ENCODE results near the gene POLR2E. TPM values are rescaled to one million over a fixed set of nuclear protein-coding genes. Genes with fewer than 3 reads are reported as not detected.
A peak's percentile ranks its signal among the peaks of the same experiment; 100 is the strongest.

Gene POLR2E
- total and polyA plus RNA-seq, 2 of the 13 experiments (the other 11 are each of a cell fraction or from before 2014, with no cell fraction given), result 140 to 272 TPM

DNA sequence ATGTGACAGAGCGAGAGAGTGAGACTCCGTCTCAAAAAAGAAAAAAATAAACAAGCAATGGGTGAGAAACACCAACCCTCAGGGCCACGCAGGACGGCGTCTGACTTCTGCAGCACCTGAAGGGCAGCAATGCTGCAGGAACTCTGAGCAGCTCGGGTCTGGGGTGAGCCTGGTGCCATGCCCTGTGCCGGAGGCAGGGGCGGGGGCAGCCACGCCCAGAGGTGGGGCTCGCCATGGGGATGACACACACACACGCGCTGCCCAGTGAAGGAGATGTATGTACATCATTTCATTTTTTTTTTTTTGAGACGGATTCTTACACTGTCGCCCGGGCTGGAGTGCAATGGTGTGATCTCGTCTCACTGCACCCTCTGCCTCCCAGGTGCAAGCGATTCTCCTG lies 32.9 kb upstream of the POLR2E start:
- in situ Hi-C loops (cut with HindIII; ENCODE audit: extremely low pct_ligation_motif_present, low pct_unique_long_range_greater_than_20kb), result no loop called here
- no peak for DNase-seq (ENCODE audit: low spot score)
- no peak overlapping the region for H3K9ac ChIP-seq (ENCODE audit: insufficient read depth, low read depth, low read length)

DNA sequence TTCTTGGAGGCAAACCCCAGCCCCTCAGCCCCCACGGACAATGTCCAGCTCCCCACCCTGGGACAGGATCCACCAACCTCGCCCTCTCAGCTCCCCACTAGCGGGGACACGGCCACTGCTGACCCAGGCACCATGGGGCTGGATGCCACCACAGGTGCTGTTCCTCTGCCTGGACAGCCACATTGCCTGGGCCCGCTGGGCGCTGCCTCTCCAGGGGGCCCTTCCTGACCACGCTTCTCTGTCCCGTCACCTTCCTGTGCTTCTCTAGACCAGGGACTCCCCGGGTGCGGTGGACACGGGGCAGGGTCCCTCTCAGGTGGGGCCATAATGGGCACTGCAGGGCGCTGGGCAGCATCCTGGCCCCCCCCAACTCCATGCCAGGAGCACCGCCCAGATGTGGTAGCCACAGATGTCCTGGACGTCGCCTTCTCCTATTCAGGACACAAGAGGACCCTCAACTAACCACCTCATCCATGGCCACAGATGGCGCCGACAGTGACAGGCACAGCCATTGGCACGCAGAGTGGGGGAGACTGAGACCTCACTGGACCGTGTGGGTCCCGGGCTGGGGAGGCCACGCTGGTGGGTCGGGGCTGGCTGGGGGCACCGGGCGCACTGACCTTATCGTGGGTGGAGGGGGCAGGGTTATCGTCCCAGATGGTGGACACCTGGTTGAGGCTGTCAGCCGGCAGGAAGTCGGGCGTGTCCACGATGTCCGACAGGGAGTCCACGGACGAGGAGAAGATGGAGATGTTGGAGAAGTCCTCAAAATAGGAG lies 32.0 kb upstream of the POLR2E start:
- no peak overlapping the region for H3K4me3 ChIP-seq (replicated peaks in 1 of 3; ENCODE audit: insufficient read depth in 1 of 3, low read depth in 2 of 3, low read length in 3 of 3)
- peaks cover 7% of the 10 kb centered on the region; the same call in 1 of the 2 replicates for H3K4me1 ChIP-seq (ENCODE audit: insufficient read depth, low read length)
- no peaks in the 10 kb centered on the region for H3K9me3 ChIP-seq (ENCODE audit: low read length)
- H3K27me3 ChIP-seq (ENCODE audit: control insufficient read depth in 1 of 2, insufficient read depth in 2 of 2, low read length in 2 of 2), result no peaks in the 10 kb centered on the region
- no peak for DNase-seq (ENCODE audit: low spot score)
- H3K36me3 ChIP-seq (replicated peaks in 1 of 2; ENCODE audit: control insufficient read depth in 1 of 2, insufficient read depth in 2 of 2, low read length in 2 of 2), result peaks cover 12 to 29% of the 10 kb centered on the region in 2 experiments; a peak in 4 of 5 replicates
- no peak overlapping the region for H2AFZ ChIP-seq (ENCODE audit: low read length)
- H3K4me2 ChIP-seq (ENCODE audit: low read depth, low read length), result no peak overlapping the region
- in situ Hi-C loops (cut with HindIII; ENCODE audit: extremely low pct_ligation_motif_present, low pct_unique_long_range_greater_than_20kb), result no loop called here
- H4K20me1 ChIP-seq (ENCODE audit: insufficient read depth, low read length), result no peaks in the 10 kb centered on the region
- ChIA-PET POLR2A (no interaction called here), CTCF (ENCODE audit: low intra/inter-chr PET ratio, low total read pairs) (no interaction called here)
- no peaks in the 10 kb centered on the region for H3K79me2 ChIP-seq (ENCODE audit: insufficient read depth, low read length)
- 99% methylated on average over 27 of the region's 33 CpGs for WGBS (ENCODE audit: low lambda C conversion rate)
- FAIRE-seq, result no peak
- no peak overlapping the region for H3K27ac ChIP-seq (ENCODE audit: extremely low read length, insufficient read depth, low read length)
- no TSS peak for BruUV-seq (replicated peaks)
- TF ChIP-seq RBM22 (optimal IDR thresholded peaks at IDR 0.05; ENCODE audit: low read length) (peak; percentile 27), ZNF878 (CRISPR knock-in tag; IDR thresholded peaks at IDR 0.05) (no peak), MZF1 (CRISPR knock-in tag; IDR thresholded peaks at IDR 0.05; ENCODE audit: borderline replicate concordance) (no peak), ZSCAN12 (CRISPR knock-in tag; IDR thresholded peaks at IDR 0.05) (no peak), KAT2B (IDR thresholded peaks at IDR 0.05; ENCODE audit: borderline replicate concordance, low read depth, low read length) (no peak), SP140L (CRISPR knock-in tag; IDR thresholded peaks at IDR 0.05; ENCODE audit: borderline replicate concordance) (no peak), PHF5A (CRISPR knock-in tag; IDR thresholded peaks at IDR 0.05; ENCODE audit: low read depth, unreplicated experiment) (no peak), AGO2 (optimal IDR thresholded peaks at IDR 0.05; ENCODE audit: low read depth, low read length) (peak; percentile 69)
- intact Hi-C loops (cut with micrococcal nuclease; ENCODE audit: unreplicated experiment), result no loop called here
- ATAC-seq, result no peak
- H3K9ac ChIP-seq (ENCODE audit: insufficient read depth, low read depth, low read length), result no peak overlapping the region

More for the DNA sequence above, 32.9 kb upstream of the POLR2E start:
- ChIA-PET CTCF (ENCODE audit: low intra/inter-chr PET ratio, low total read pairs) (no interaction called here), POLR2A (no interaction called here)
- Histone ChIP-seq H3K27me3 (ENCODE audit: control insufficient read depth in 1 of 2, insufficient read depth in 2 of 2, low read length in 2 of 2) (no peaks in the 10 kb centered on the region), H3K36me3 (replicated peaks in 1 of 2; ENCODE audit: control insufficient read depth in 1 of 2, insufficient read depth in 2 of 2, low read length in 2 of 2) (peaks cover 7 to 23% of the 10 kb centered on the region in 2 experiments; a peak in 4 of 5 replicates), H3K27ac (ENCODE audit: extremely low read length, insufficient read depth, low read length) (no peak overlapping the region), H3K9me3 (ENCODE audit: low read length) (no peaks in the 10 kb centered on the region), H4K20me1 (ENCODE audit: insufficient read depth, low read length) (no peaks in the 10 kb centered on the region), H3K79me2 (ENCODE audit: insufficient read depth, low read length) (no peaks in the 10 kb centered on the region), H3K4me3 (replicated peaks in 1 of 3; ENCODE audit: insufficient read depth in 1 of 3, low read depth in 2 of 3, low read length in 3 of 3) (no peak overlapping the region), H3K4me1 (ENCODE audit: insufficient read depth, low read length) (peaks cover 7% of the 10 kb centered on the region; the same call in 1 of the 2 replicates), H3K4me2 (ENCODE audit: low read depth, low read length) (no peak overlapping the region), H2AFZ (ENCODE audit: low read length) (no peak overlapping the region)
- ATAC-seq (no peak), FAIRE-seq (no peak)
- WGBS (ENCODE audit: low lambda C conversion rate), result 98% methylated on average over 17 of the region's 17 CpGs
- TF ChIP-seq, protein P1, sequence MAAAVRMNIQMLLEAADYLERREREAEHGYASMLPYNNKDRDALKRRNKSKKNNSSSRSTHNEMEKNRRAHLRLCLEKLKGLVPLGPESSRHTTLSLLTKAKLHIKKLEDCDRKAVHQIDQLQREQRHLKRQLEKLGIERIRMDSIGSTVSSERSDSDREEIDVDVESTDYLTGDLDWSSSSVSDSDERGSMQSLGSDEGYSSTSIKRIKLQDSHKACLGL (CRISPR knock-in tag; IDR thresholded peaks at IDR 0.05), result no peak
- no peak for TF ChIP-seq ZNF501 (CRISPR knock-in tag; IDR thresholded peaks at IDR 0.05)
- intact Hi-C loops (cut with micrococcal nuclease; ENCODE audit: unreplicated experiment), result no loop called here
- no TSS peak for BruUV-seq (replicated peaks)
